GM12865 (cell line): ENCODE data around the gene PTPRE.

Experiments used
- DNase-seq: peaks from one replicate; pipeline ENCODE4 v3.0.0; 2010; ENCODE audit warnings: low read depth
- H3K4me3 ChIP-seq: 2 replicates; pipeline ENCODE4 v1.5.1; 2011; ENCODE audit warnings: mild to moderate bottlenecking, low read depth, low read length, control low read depth
- CTCF ChIP-seq: IDR thresholded peaks from 2 replicates; pipeline ENCODE4 v1.5.1; 2011; ENCODE audit warnings: low read length, control low read depth, low read depth, inconsistent platforms; ENCODE audit not compliant: insufficient read depth; ENCODE audit errors: missing control alignments

The PTPRE gene

GRCh38 chr10:128083191-128083895, 176.4 kb downstream of the PTPRE start:
- no peak overlapping the region for H3K4me3 ChIP-seq
- TF ChIP-seq CTCF: no peak
- DNase-seq: no peak

- no peak overlapping the region for H3K4me3 ChIP-seq
- TF ChIP-seq CTCF: no peak
- DNase-seq: no peak
Observed at GRCh38 chr10:128084364-128084763, 177.5 kb downstream of the PTPRE start.

DNA sequence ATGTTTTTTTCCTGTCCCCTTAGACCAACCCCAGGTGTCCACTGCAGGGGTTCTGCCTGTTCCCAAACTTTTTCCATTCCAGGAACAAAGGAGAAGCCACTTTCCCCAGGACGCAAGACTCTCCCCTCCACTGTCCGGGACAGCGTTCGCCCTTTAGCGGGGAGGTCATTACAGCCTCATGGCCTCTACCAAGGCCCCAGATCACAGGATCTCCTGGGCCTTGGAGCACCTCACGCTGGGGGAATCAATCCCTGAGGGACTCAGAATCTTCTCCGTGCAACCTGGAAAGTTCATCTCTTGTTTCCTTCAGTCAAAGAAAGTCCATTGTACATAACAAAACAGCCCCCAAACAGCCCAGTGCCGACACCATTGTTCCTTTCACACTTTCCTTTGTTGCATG, 178.1 kb downstream of the PTPRE start:
- DNase-seq: no peak
- no peak overlapping the region for H3K4me3 ChIP-seq
- no peak for TF ChIP-seq CTCF

DNA sequence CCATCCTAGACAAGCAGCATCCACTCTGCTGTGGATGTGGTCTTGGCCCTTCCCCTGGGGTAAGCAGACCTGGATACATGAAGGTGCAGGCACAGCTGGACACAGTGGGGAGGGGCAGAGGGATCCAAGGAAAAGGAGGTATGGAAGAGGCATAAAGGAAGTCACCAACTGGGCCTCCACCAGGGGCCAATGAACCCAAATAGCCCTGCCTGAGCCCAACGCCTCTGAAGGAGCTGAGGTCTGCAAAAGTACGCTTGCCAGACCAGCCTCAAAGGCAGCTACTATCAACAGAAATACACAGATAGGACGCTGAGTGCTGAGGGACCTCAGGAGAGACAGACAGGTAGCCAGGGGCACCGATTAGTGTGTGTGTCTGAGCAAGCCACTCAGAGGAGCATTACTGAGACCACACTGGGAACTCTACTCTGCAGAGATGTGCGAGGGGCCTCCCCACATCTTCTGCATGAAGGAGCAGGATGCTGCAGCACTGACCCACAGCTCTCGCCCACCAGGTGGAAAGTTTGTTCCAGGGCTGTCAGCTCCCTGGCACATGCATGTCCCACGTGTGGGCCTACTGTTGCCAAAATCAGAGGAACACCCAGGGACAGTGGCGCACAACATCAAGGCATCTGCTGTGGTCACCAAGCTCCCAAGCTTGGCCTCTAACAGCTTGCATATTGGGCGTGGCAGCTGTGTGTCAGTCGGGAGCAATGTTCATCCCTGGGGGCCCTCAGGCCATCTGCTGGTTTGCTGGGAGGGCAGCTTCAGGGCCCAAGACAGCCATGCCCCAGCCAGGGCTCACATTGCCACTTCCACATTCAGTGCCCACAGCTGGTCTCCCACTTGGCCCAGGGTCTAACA, 179.3 kb downstream of the PTPRE start:
- H3K4me3 ChIP-seq: no peak overlapping the region
- no peak for DNase-seq
- TF ChIP-seq CTCF: no peak

DNA sequence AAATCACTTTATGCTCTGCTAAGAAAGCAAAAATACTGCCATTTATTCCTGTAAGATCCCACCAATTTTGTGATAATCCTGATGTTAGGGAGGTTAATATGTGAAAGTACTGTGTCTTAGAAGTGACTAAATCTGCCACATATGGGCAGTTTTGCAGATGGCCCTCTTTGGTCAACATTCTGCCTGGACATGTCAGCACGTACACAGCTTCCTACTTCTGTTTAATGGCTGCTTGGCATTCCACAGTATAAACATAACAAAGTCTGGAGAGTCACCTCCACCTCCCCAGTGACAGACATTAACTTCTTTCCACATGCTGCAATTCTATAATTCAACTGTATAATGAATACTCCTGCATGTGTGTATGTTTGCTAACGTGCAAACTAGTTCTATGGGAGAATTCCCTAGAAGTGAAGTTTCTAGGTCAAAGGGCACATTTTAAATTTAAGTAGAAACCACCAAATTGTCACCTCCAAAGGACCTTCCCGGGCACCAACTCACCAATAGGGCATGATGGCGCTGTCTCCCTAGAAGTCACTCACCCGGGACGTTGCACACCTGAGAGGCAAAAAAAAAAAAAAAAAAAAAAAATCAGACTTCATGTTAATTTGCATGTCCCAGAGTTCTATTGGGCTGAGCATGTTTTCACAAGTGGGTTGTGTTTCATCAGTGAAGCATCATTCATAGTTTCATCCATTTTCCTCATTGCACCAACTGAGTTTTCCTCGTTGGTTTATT, 180.4 kb downstream of the PTPRE start:
- no peak for TF ChIP-seq CTCF
- H3K4me3 ChIP-seq: no peak overlapping the region
- no peak for DNase-seq

GRCh38 chr10:128087884-128088709, 181.2 kb downstream of the PTPRE start:
- DNase-seq: no peak
- TF ChIP-seq CTCF: peak; percentile 7
- no peak overlapping the region for H3K4me3 ChIP-seq
